ENCODE data around the gene NR2C2.

NR2C2 gene

GRCh38 chr3:15032650-15033049 is 85.3 kb downstream of the NR2C2 start:
- DNase-seq: no peak

GRCh38 chr3:15033103-15033502 is 85.7 kb downstream of the NR2C2 start:
- DNase-seq: no peak

- no peak for DNase-seq
Observed at GRCh38 chr3:15038306-15038705, 90.9 kb downstream of the NR2C2 start.

- DNase-seq: no peak
Observed at GRCh38 chr3:15040844-15041243, 93.5 kb downstream of the NR2C2 start.

- DNase-seq: no peak
Observed at GRCh38 chr3:15041950-15042349, 94.6 kb downstream of the NR2C2 start.

GRCh38 chr3:15042936-15043335 is 95.6 kb downstream of the NR2C2 start:
- DNase-seq: no peak

- no peak for DNase-seq
Observed at GRCh38 chr3:15043408-15044171, 96.2 kb downstream of the NR2C2 start.

- no peak for DNase-seq
Observed at GRCh38 chr3:15044326-15044725, 96.9 kb downstream of the NR2C2 start.

- DNase-seq: no peak
Observed at GRCh38 chr3:15045667-15046066, 98.3 kb downstream of the NR2C2 start.

- DNase-seq: no peak
Observed at GRCh38 chr3:15049584-15049983, 102.2 kb downstream of the NR2C2 start.

- DNase-seq: no peak
Observed at GRCh38 chr3:15050405-15051092, 103.2 kb downstream of the NR2C2 start.

GRCh38 chr3:15051531-15051930 is 104.1 kb downstream of the NR2C2 start:
- DNase-seq: peak; percentile 41

- no peak for DNase-seq
Observed at GRCh38 chr3:15052335-15053242, 105.2 kb downstream of the NR2C2 start.

- DNase-seq: no peak
Observed at GRCh38 chr3:15053541-15053940, 106.2 kb downstream of the NR2C2 start.

GRCh38 chr3:15055019-15055557 is 107.7 kb downstream of the NR2C2 start:
- DNase-seq: peak; percentile 15

GRCh38 chr3:15056676-15057404 is 109.5 kb downstream of the NR2C2 start:
- DNase-seq: no peak

- DNase-seq: no peak
Observed at GRCh38 chr3:15060029-15060428, 112.6 kb downstream of the NR2C2 start.

- no peak for DNase-seq
Observed at GRCh38 chr3:15063238-15063637, 115.9 kb downstream of the NR2C2 start.

GRCh38 chr3:15063656-15064286 is 116.4 kb downstream of the NR2C2 start:
- DNase-seq: no peak

GRCh38 chr3:15064299-15064834 is 117.0 kb downstream of the NR2C2 start:
- no peak for DNase-seq

GRCh38 chr3:15064835-15065549 is 117.6 kb downstream of the NR2C2 start, which contains the start of gene MRPS25:
Gene MRPS25, minus strand, starts transcription at chr3:15065315. Its CDS starts 121 bp downstream, at chr3:15065194.
- DNase-seq: peak; percentile 87

All from activated CD4-positive, alpha-beta T cell treated with anti-CD3 and anti-CD28 coated beads, Interleukin-2, amount 50 U/mL, for 1 hour (primary cell).